Neural cell (in vitro differentiated cells): Measurements from ENCODE around the gene ETNK2. TPM values are rescaled to one million over a fixed set of nuclear protein-coding genes. Genes with fewer than 3 reads are reported as not detected.

Experiments used
- H2AFZ ChIP-seq: fragments of 200-600, 300-800 bp; sonication (generic), shearing (Covaris generic); 2 replicates; pipeline ENCODE4 v1.6.0; 2014; ENCODE audit warnings: low read depth, mild to moderate bottlenecking, antibody characterized with exemption, low read length, moderate library complexity
- H3F3A ChIP-seq: fragments of 200-600 bp; shearing (Covaris generic); 2 replicates; pipeline ENCODE4 v1.6.1; 2016; ENCODE audit warnings: mild to moderate bottlenecking, moderate library complexity, mixed read lengths, antibody characterized with exemption, low read length; ENCODE audit not compliant: insufficient read depth, poor library complexity, severe bottlenecking
- H3K27ac ChIP-seq: fragments of 200-600, 300-800 bp; sonication (generic), shearing (Covaris generic); 2 replicates; pipeline ENCODE4 v1.5.1; 2014; ENCODE audit warnings: mild to moderate bottlenecking, low read length, moderate library complexity
- H3K27me3 ChIP-seq: fragments of 300-800, 200-600 bp; sonication (generic), shearing (Covaris generic); 2 replicates; pipeline ENCODE4 v1.6.0; 2014; ENCODE audit warnings: mild to moderate bottlenecking, low read depth, low read length, moderate library complexity; ENCODE audit not compliant: insufficient read depth
- H3K36me3 ChIP-seq: fragments of 300-800, 200-600 bp; sonication (generic), shearing (Covaris generic); 2 replicates; pipeline ENCODE4 v1.5.1; 2014; ENCODE audit warnings: mild to moderate bottlenecking, antibody characterized with exemption, low read length, moderate library complexity; ENCODE audit not compliant: insufficient read depth
- H3K4me2 ChIP-seq: fragments of 300-800, 200-600 bp; sonication (generic), shearing (Covaris generic); 2 replicates; pipeline ENCODE4 v1.6.0; 2014; ENCODE audit warnings: mild to moderate bottlenecking, low read length
- H3K4me3 ChIP-seq: fragments of 300-800, 200-600 bp; sonication (generic), shearing (Covaris generic); 2 replicates; pipeline ENCODE4 v1.5.1; 2014; ENCODE audit warnings: mild to moderate bottlenecking, low read length, moderate library complexity
- H3K79me2 ChIP-seq: fragments of 200-600 bp; shearing (Covaris generic); replicated peaks from 2 replicates; pipeline ENCODE4 v1.6.0; 2014; ENCODE audit warnings: mild to moderate bottlenecking, low read length, moderate library complexity; ENCODE audit not compliant: insufficient read depth
- H3K9ac ChIP-seq: fragments of 300-800, 200-600 bp; sonication (generic), shearing (Covaris generic); 2 replicates; pipeline ENCODE4 v1.6.1; 2016; ENCODE audit warnings: mild to moderate bottlenecking, low read length, mixed read lengths
- H3K9me2 ChIP-seq: fragments of 200-600 bp; shearing (Covaris generic); 2 replicates; pipeline ENCODE4 v1.6.1; 2016; ENCODE audit warnings: mild to moderate bottlenecking, low read length, mixed read lengths; ENCODE audit not compliant: insufficient read depth
- H3K9me3 ChIP-seq: fragments of 200-600, 300-800 bp; sonication (generic), shearing (Covaris generic); 2 replicates; pipeline ENCODE4 v1.6.1; 2016; ENCODE audit warnings: mild to moderate bottlenecking, mixed run types, low read length, moderate library complexity, mixed read lengths
- H4K20me1 ChIP-seq: fragments of 200-600 bp; shearing (Covaris generic); 2 replicates; pipeline ENCODE4 v1.6.1; 2016; ENCODE audit warnings: mild to moderate bottlenecking, mixed run types; ENCODE audit not compliant: insufficient read depth
- CTCF ChIP-seq: fragments of 450-650 bp; IDR thresholded peaks from 2 replicates; pipeline ENCODE4 v1.5.1; 2014; ENCODE audit warnings: antibody characterized with exemption, mild to moderate bottlenecking, moderate library complexity; ENCODE audit not compliant: poor library complexity, severe bottlenecking
- EP300 ChIP-seq: fragments of 450-650 bp; conservative IDR thresholded peaks from 2 replicates; pipeline ENCODE4 v1.6.1; 2014; ENCODE audit warnings: antibody characterized with exemption, mild to moderate bottlenecking, moderate library complexity; ENCODE audit not compliant: poor library complexity, severe bottlenecking
- EZH2 ChIP-seq: fragments of 200-600, 300-800 bp; shearing (Covaris generic), sonication (generic); IDR thresholded peaks from 2 replicates; pipeline ENCODE4 v1.6.1; 2014; ENCODE audit warnings: antibody characterized with exemption, low read length, borderline replicate concordance, mild to moderate bottlenecking; ENCODE audit not compliant: insufficient read depth, poor library complexity, severe bottlenecking
- MXI1 ChIP-seq: fragments of 450-650 bp; conservative IDR thresholded peaks from 2 replicates; pipeline ENCODE4 v1.6.1; 2014; ENCODE audit warnings: antibody characterized with exemption, mild to moderate bottlenecking; ENCODE audit not compliant: poor library complexity, severe bottlenecking
- POLR2AphosphoS5 ChIP-seq: IDR thresholded peaks from 2 replicates; pipeline ENCODE4 v1.6.1; 2012
- RAD21 ChIP-seq: fragments of 450-650 bp; conservative IDR thresholded peaks from 2 replicates; pipeline ENCODE4 v1.6.1; 2014; ENCODE audit warnings: antibody characterized with exemption, mild to moderate bottlenecking, moderate library complexity
- REST ChIP-seq: IDR thresholded peaks from 2 replicates; pipeline ENCODE4 v1.6.1; 2012; ENCODE audit warnings: borderline replicate concordance
- SMC3 ChIP-seq: fragments of 450-650 bp; conservative IDR thresholded peaks from 2 replicates; pipeline ENCODE4 v1.6.1; 2014; ENCODE audit warnings: antibody characterized with exemption, mild to moderate bottlenecking, moderate library complexity; ENCODE audit not compliant: poor library complexity
- TAF1 ChIP-seq: IDR thresholded peaks from 2 replicates; pipeline ENCODE4 v1.6.1; 2012; ENCODE audit warnings: low read depth
- polyA plus RNA-seq: library from polyadenylated mRNA; depleted of rRNA; stranded (reverse); fragments of >200 nt; gene quantifications from 2 replicates; pipeline ENCODE4 v1.2.3, GENCODE V29; 2014

ETNK2 gene
- polyA plus RNA-seq, 1 donor from 2014 or later = 26.7 TPM

- Histone ChIP-seq H4K20me1 (no peaks in the 10 kb centered on the region), H3K4me2 (no peak overlapping the region), H3F3A (no peaks in the 10 kb centered on the region), H3K27ac (peak overlapping the region; percentile 15), H3K4me3 (no peak overlapping the region), H3K79me2 (no peaks in the 10 kb centered on the region), H2AFZ (no peak overlapping the region), H3K27me3 (no peaks in the 10 kb centered on the region), H3K9me3 (no peaks in the 10 kb centered on the region), H3K9ac (no peak overlapping the region), H3K9me2 (no peaks in the 10 kb centered on the region), H3K36me3 (no peaks in the 10 kb centered on the region)
- no peak for TF ChIP-seq RAD21
- TF ChIP-seq EZH2 = no peak
- TF ChIP-seq SMC3 = no peak
- TF ChIP-seq MXI1 = no peak
- TF ChIP-seq REST = no peak
- no peak for TF ChIP-seq POLR2AphosphoS5
- TF ChIP-seq TAF1 = no peak
- TF ChIP-seq CTCF = no peak
- no peak for TF ChIP-seq EP300
These were observed 18.0 kb upstream of the ETNK2 start for GRCh38 chr1:204169858-204170257.

- H3K27me3 ChIP-seq = no peaks in the 10 kb centered on the region
- H3K9ac ChIP-seq = no peak overlapping the region
- no peak for TF ChIP-seq MXI1
- no peak for TF ChIP-seq RAD21
- TF ChIP-seq EP300 = no peak
- no peaks in the 10 kb centered on the region for H3F3A ChIP-seq
- H3K27ac ChIP-seq = no peak overlapping the region
- no peaks in the 10 kb centered on the region for H3K9me3 ChIP-seq
- H3K4me3 ChIP-seq = no peak overlapping the region
- H3K79me2 ChIP-seq = no peaks in the 10 kb centered on the region
- no peaks in the 10 kb centered on the region for H3K36me3 ChIP-seq
- H2AFZ ChIP-seq = no peak overlapping the region
- no peaks in the 10 kb centered on the region for H4K20me1 ChIP-seq
- no peak overlapping the region for H3K4me2 ChIP-seq
- H3K9me2 ChIP-seq = no peaks in the 10 kb centered on the region
These were observed 15.9 kb upstream of the ETNK2 start for GRCh38 chr1:204167730-204168129.

GRCh38 chr1:204166219-204166618 is 14.4 kb upstream of the ETNK2 start, which contains the start of gene REN:
TSS of gene REN (minus strand) at chr1:204166337. CDS start at chr1:204166293, 44 bp downstream.
- no peaks in the 10 kb centered on the region for H3K79me2 ChIP-seq
- H3K36me3 ChIP-seq = no peaks in the 10 kb centered on the region
- H3K9me2 ChIP-seq = no peaks in the 10 kb centered on the region
- TF ChIP-seq TAF1 = no peak
- no peak for TF ChIP-seq SMC3
- TF ChIP-seq CTCF = no peak
- TF ChIP-seq RAD21 = no peak
- H2AFZ ChIP-seq = no peak within 1 kb of the TSS
- H3K27ac ChIP-seq = no peak within 1 kb of the TSS
- no peaks in the 10 kb centered on the region for H4K20me1 ChIP-seq
- no peak within 1 kb of the TSS for H3K4me3 ChIP-seq
- H3F3A ChIP-seq = no peaks in the 10 kb centered on the region
- no peaks in the 10 kb centered on the region for H3K9me3 ChIP-seq
- no peak within 1 kb of the TSS for H3K9ac ChIP-seq
- peaks cover 10% of the 10 kb centered on the region for H3K27me3 ChIP-seq
- H3K4me2 ChIP-seq = no peak within 1 kb of the TSS
